SJSA1 (cell line): ENCODE results near the gene SYCP2. TPM values are rescaled to one million over a fixed set of nuclear protein-coding genes. Genes with fewer than 3 reads are reported as not detected.

ENCODE experiments used
- DNase-seq, 2 experiments: peaks; one replicate each; pipeline ENCODE4 v3.0.0-alpha.2; 2015 to 2020; ENCODE audit warnings: low spot score in 2 of 2, low read depth in 1 of 2
- H3K27ac ChIP-seq: fragments of 250-450 bp; sonication (Bioruptor Pico); 2 replicates; pipeline ENCODE4 v1.5.1; 2020; ENCODE audit warnings: mild to moderate bottlenecking, moderate library complexity
- H3K27me3 ChIP-seq: fragments of 250-450 bp; sonication (Bioruptor Pico); replicated peaks from 2 replicates; pipeline ENCODE4 v1.5.1; 2020; ENCODE audit warnings: mild to moderate bottlenecking, moderate library complexity
- H3K36me3 ChIP-seq: fragments of 250-450 bp; sonication (Bioruptor Pico); 2 replicates; pipeline ENCODE4 v1.5.1; 2020; ENCODE audit warnings: mild to moderate bottlenecking
- H3K4me1 ChIP-seq: fragments of 250-450 bp; sonication (Bioruptor Pico); replicated peaks from 2 replicates; pipeline ENCODE4 v1.6.1; 2021; ENCODE audit warnings: mild to moderate bottlenecking
- H3K4me3 ChIP-seq: fragments of 250-450 bp; sonication (Bioruptor Pico); 2 replicates; pipeline ENCODE4 v1.5.1; 2020; ENCODE audit warnings: mild to moderate bottlenecking
- H3K9me3 ChIP-seq: fragments of 250-450 bp; sonication (Bioruptor Pico); replicated peaks from 2 replicates; pipeline ENCODE4 v1.5.1; 2020; ENCODE audit warnings: mild to moderate bottlenecking
- total RNA-seq: library from RNA; depleted of rRNA; stranded (reverse); fragments of >200 nt; shearing (Covaris generic); gene quantifications from 2 replicates; pipeline ENCODE4 v1.2.3, GENCODE V29; 2014

SYCP2 gene
- total RNA-seq, 1 experiment from 2014 or later, result 2.6 TPM

GRCh38 chr20:59955131-59955796, 21.8 kb upstream of the SYCP2 start:
- no peaks in the 10 kb centered on the region for H3K36me3 ChIP-seq
- H3K4me3 ChIP-seq, result no peak overlapping the region
- peaks cover 22% of the 10 kb centered on the region for H3K4me1 ChIP-seq
- no peaks in the 10 kb centered on the region for H3K9me3 ChIP-seq
- DNase-seq, result peak in 1 of 2 experiments; percentile 21
- peaks cover 6% of the 10 kb centered on the region for H3K27me3 ChIP-seq
- H3K27ac ChIP-seq, result no peak overlapping the region

DNA sequence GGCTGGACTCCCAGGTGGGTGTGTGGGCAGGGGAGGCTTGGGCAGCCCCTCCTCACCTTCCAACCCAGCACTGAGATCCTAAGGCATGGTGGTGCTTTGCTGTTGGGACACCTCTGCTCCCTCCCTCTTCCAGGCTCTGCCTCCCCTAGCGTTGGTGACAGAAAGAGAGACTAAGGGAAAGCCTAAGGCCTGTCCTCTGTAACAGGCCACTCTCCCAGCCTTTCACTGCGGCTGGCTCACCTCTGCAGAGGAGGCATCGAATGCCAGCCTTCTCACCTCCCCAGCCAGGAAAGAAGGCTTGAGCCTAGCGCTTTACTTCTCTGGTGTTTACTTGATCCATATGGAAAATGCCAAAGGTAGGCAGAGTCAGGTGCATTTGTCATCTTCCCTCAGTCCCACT, 21.3 kb upstream of the SYCP2 start:
- Histone ChIP-seq H3K27ac (no peak overlapping the region), H3K9me3 (no peaks in the 10 kb centered on the region), H3K27me3 (peaks cover 5% of the 10 kb centered on the region; the same call in 1 of the 2 replicates), H3K4me1 (peaks cover 23% of the 10 kb centered on the region), H3K4me3 (no peak overlapping the region), H3K36me3 (no peaks in the 10 kb centered on the region)
- no peak for DNase-seq

DNA sequence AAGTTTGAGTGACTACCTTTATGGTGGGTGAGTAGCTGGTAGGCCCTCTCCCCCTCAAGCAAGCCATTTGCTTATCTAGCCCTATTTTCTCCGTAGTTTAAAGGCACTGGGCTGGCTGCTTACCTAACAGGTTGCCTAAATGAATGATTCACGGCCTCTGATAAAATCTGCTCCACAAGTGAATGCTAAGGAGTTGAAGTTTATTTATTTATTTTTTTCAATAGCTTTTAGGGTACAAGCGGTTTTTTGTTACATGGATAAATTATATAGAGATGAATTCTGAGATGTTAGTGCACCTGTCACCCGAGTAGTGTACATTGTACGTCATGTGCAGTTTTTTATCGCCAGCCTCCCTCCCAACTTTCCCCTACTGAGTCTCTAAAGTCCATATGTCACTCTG, 16.5 kb upstream of the SYCP2 start:
- Histone ChIP-seq H3K27me3 (no peaks in the 10 kb centered on the region), H3K9me3 (no peaks in the 10 kb centered on the region), H3K27ac (no peak overlapping the region), H3K4me3 (no peak overlapping the region), H3K36me3 (peaks cover 9% of the 10 kb centered on the region), H3K4me1 (peaks cover 28% of the 10 kb centered on the region)
- DNase-seq, result no peak

DNA sequence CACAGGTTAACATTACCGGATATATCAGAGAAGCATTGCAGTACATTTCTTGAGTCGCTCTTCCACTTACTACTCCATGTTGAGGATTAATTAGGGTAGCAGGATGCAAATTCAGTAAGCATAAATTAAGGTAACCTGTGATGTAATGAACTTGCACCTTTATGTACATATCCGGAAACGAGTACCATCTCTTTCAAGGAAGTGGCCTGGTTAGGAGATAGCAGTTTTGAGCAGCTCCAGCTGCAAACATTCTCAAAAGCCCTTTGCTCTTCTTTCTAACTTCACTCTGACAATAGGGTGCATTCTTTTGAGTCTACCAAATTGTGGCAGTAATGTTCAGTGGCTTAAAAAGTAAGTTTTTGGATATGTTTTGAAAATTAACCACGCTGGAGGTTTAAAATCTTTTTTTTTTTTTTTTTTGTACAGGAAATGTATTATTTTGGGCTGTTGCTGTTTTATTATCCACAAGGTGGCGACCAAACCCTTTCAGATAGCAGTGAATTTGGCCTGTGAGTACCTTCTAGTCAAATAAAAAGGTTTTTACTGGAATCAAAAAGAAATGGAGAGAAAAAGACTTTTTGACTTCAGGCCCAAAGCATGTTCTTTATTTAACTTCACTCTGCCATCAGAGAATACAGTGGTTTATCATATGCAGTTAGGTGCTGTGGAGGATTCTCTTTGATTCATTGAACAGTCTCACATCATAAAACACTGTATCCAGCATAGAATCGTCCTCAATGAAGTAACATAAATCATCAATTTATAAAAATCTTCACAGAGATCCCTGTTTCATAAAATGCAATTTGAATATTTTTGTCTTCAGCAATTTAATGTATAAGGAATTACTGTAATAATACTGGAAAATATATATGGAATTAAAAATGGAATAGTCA, 15.6 kb upstream of the SYCP2 start:
- Histone ChIP-seq H3K4me1 (peaks cover 28% of the 10 kb centered on the region), H3K27me3 (no peaks in the 10 kb centered on the region), H3K36me3 (peaks cover 17% of the 10 kb centered on the region), H3K4me3 (no peak overlapping the region), H3K9me3 (no peaks in the 10 kb centered on the region), H3K27ac (no peak overlapping the region)
- peak in 1 of 2 experiments; percentile 51 for DNase-seq

DNA sequence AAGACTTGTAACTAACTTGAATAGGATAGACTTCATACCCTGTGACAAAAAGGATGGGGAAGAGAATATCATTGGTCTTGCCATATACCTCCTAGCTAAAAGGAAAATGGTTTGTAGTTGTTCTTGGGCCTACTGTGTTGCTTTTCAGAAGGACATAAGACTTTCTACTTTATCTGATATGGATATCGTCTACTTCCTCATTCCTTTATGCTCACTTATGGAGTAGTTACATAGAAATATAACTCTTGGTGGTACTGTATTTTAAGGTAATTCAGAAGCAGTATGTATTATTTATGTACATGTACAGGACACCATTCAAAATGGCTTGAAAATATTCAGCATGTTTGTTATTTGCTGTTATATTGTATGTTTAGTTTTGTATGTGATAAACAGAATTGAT, 14.8 kb upstream of the SYCP2 start:
- no peak overlapping the region for H3K27ac ChIP-seq
- H3K9me3 ChIP-seq, result no peaks in the 10 kb centered on the region
- H3K36me3 ChIP-seq, result peaks cover 24% of the 10 kb centered on the region
- no peak for DNase-seq
- H3K4me1 ChIP-seq, result peaks cover 28% of the 10 kb centered on the region
- H3K4me3 ChIP-seq, result no peak overlapping the region
- H3K27me3 ChIP-seq, result no peaks in the 10 kb centered on the region

DNA sequence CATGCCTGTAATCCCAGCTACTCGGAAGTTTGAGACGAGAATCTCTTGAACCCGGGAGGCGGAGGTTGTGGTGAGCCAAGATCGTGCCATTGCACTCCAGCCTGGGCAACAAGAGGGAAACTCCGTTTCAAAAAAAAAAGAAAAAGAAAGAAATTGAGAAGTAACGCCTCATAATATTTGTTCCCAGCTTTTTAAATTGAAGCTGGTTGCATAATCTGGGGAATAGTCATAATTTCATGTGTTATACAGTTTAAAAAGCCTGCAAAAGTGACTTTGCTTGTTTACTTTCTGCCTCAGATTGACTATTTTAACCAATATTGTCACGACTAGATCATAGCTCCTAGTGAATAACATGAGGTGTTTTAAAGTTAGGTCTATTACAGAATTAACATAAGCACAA, 13.9 kb upstream of the SYCP2 start:
- Histone ChIP-seq H3K9me3 (no peaks in the 10 kb centered on the region), H3K27ac (no peak overlapping the region), H3K27me3 (no peaks in the 10 kb centered on the region), H3K4me3 (no peak overlapping the region), H3K36me3 (peaks cover 32% of the 10 kb centered on the region), H3K4me1 (peaks cover 24% of the 10 kb centered on the region)
- DNase-seq, result no peak

DNA sequence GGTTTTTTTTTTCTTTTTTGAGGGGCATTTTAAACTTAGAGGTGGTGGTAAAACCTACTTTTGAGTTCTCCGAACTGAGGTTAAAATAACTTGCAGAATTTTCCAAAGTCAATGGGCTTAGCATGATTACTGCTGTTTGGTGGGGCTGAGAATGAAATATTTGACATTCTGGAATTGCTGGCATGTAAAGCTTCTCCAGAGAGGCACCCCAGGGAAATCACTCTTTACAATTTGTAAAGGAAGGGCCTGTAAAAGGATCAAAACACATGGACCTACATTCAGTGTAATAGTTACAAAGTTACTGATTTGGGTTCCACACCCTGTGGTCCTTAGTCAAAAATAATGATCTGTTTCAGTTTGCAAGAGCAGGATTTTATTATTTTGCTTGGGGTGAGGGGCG, 12.3 kb upstream of the SYCP2 start:
- no peaks in the 10 kb centered on the region for H3K9me3 ChIP-seq
- DNase-seq, result no peak
- no peak overlapping the region for H3K27ac ChIP-seq
- H3K4me3 ChIP-seq, result no peak overlapping the region
- H3K36me3 ChIP-seq, result peaks cover 40% of the 10 kb centered on the region
- H3K4me1 ChIP-seq, result peaks cover 10% of the 10 kb centered on the region
- no peaks in the 10 kb centered on the region for H3K27me3 ChIP-seq

DNA sequence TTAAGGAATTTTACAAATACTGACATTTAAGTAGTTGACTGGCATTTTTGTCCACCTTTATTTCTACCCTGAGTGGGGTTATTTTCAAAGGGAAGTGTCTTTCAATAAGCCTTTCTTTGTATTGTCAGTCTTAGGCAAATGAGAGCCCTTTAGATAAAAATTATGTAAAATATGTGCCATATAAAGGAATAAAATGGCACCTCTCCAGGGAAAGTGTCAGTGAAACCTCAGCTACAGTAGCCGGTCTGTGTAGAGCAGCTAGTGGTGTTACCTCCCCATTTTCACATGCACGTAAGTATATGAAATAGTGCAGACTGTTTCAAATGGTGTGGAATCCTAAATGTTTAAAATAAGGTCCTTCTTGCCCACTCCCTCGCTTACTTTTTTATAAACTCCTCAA, 11.7 kb upstream of the SYCP2 start:
- Histone ChIP-seq H3K36me3 (peaks cover 40% of the 10 kb centered on the region), H3K4me1 (peaks cover 4% of the 10 kb centered on the region), H3K27me3 (no peaks in the 10 kb centered on the region), H3K4me3 (no peak overlapping the region), H3K27ac (no peak overlapping the region), H3K9me3 (no peaks in the 10 kb centered on the region)
- DNase-seq, result no peak

DNA sequence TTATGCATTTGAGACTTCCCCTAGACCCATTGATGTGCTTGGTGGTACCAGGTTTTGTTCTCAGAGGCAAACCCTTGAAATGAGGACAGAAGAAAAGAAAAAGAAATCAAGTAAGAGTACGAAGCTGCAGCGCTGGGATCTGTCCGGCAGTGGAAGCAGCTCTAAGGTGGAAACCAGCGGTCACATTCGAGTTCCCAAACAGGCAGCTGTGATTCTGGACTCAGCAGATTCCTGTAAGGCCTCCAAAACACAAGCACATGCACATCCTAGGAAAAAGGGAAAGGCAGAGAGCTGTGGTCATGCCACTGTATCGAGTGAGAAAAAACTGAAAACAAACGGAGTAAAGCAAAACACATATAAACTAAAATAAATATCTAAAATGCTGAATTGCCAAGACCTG, 11.3 kb upstream of the SYCP2 start:
- H3K36me3 ChIP-seq, result peaks cover 41% of the 10 kb centered on the region
- H3K9me3 ChIP-seq, result no peaks in the 10 kb centered on the region; the same call in 1 of the 2 replicates
- peaks cover 5% of the 10 kb centered on the region for H3K4me1 ChIP-seq
- no peak for DNase-seq
- H3K27me3 ChIP-seq, result no peaks in the 10 kb centered on the region
- H3K4me3 ChIP-seq, result no peak overlapping the region
- no peak overlapping the region for H3K27ac ChIP-seq

DNA sequence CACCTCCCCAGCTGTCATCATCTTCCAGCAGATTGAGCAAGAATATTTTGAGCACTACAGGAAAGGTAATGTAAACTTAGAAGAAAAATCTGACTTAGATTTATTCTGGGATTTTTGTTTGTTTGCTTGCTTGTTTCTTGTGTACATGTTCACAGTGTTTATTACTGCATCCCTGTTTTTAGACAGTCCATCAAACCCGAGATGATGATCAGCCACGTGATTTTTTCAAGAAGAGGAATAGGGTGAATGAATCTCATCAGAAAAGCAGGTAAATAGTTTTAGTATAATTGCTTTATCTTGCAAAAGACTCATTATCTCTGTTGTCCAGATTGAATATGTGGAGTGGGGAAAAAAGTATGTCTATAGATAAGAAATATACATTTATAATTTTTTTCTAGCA, 8.8 kb upstream of the SYCP2 start:
- Histone ChIP-seq H3K4me3 (no peak overlapping the region), H3K36me3 (peaks cover 52% of the 10 kb centered on the region), H3K27ac (no peak overlapping the region), H3K4me1 (peaks cover 20% of the 10 kb centered on the region), H3K9me3 (no peaks in the 10 kb centered on the region; the same call in 1 of the 2 replicates), H3K27me3 (no peaks in the 10 kb centered on the region)
- no peak for DNase-seq

- no peaks in the 10 kb centered on the region; the same call in 1 of the 2 replicates for H3K9me3 ChIP-seq
- peaks cover 54% of the 10 kb centered on the region for H3K36me3 ChIP-seq
- H3K27me3 ChIP-seq, result no peaks in the 10 kb centered on the region
- H3K4me1 ChIP-seq, result peaks cover 20% of the 10 kb centered on the region
- peak overlapping the region; percentile 62 for H3K4me3 ChIP-seq
- peak overlapping the region; percentile 69 for H3K27ac ChIP-seq
- DNase-seq, result no peak
Observed at GRCh38 chr20:59940956-59941294, 7.5 kb upstream of the SYCP2 start.

DNA sequence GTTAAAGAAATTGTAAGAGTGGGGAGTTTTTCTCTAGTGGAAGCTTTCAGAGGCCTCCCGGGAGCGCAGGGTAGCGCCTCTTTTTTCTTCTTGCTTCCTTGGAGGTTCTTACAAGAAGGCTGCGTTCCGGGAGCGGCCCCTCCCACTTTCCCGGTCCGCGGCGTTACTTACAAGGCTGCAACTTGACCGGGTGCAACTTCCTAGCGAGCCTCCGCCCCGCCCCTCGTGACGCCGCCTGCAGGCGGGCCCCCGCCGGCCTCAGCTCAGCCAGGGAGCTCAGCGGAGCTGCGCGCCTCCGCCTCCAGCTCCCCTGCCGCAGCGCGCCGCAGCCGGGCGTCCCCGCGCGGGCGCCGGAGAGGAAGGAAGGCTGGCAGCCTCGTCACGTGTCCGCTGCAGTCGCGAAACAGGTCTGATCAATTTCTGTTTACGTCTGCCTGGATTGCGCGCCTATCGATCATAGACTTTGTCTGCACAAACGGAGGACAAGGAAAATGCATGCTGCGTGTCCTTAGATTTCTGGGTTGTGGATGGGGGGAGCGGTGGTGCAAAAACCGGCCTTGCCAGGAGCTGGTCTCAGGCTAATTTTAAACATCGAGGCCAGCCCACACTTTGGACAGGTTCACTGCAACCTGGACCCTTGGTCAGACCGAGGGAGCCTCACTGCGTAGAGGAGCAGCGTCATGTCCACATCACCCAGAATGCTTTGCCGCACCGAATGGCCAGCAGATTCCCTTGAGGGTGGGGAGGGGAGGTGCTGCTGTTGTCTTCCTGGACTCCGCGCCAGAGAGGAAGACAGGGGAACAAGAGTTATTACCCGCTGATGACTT, 6.9 kb upstream of the SYCP2 start, which contains the start of the genes FAM217B and PPP1R3D:
TSS of gene FAM217B (plus strand) at position 261 of the 827 bp plus-strand sequence. CDS start 3,555 bp downstream, outside the sequence.
TSS of gene PPP1R3D (minus strand) at position 177 of the 827 bp plus-strand sequence. CDS start 374 bp downstream, outside the sequence.
- H3K27ac ChIP-seq, result peak within 1 kb of the TSS; percentile 69
- peaks cover 57% of the 10 kb centered on the region for H3K36me3 ChIP-seq
- H3K9me3 ChIP-seq, result no peaks in the 10 kb centered on the region; the same call in 1 of the 2 replicates
- DNase-seq, result peak; percentile 92 to 96
- peaks cover 20% of the 10 kb centered on the region for H3K4me1 ChIP-seq
- H3K27me3 ChIP-seq, result no peaks in the 10 kb centered on the region
- H3K4me3 ChIP-seq, result peak within 1 kb of the TSS; percentile 62

GRCh38 chr20:59939879-59940128, 6.4 kb upstream of the SYCP2 start:
- DNase-seq, result no peak

More at GRCh38 chr20:59939879-59940128, 6.4 kb upstream of the SYCP2 start:
- Histone ChIP-seq H3K36me3 (peaks cover 52% of the 10 kb centered on the region), H3K4me1 (peaks cover 20% of the 10 kb centered on the region), H3K27ac (peak overlapping the region; percentile 54), H3K27me3 (no peaks in the 10 kb centered on the region), H3K9me3 (no peaks in the 10 kb centered on the region; the same call in 1 of the 2 replicates), H3K4me3 (peak overlapping the region; percentile 62)
